ENCODE data around the gene DYDC2. TPM values are rescaled to one million over a fixed set of nuclear protein-coding genes. Genes with fewer than 3 reads are reported as not detected.

The DYDC2 gene
- total RNA-seq = under 0.01 TPM in 1 of 2 replicates, not detected in the other

GRCh38 chr10:80356563-80356988 is at the start of gene DYDC2, which contains the start of gene DYDC1:
TSS of gene DYDC2 (plus strand) at chr10:80356781. CDS start at chr10:80362444, 5,663 bp downstream.
TSS of gene DYDC1 (minus strand) at chr10:80356755. CDS start at chr10:80352601, 4,154 bp downstream.

GRCh38 chr10:80408242-80409101 is 51.9 kb downstream of the DYDC2 start, which contains the start of gene PRXL2A:
TSS of gene PRXL2A (plus strand) at chr10:80408551. CDS start at chr10:80420468, 11,917 bp downstream.

Other genes starting within 250 kb of the DYDC2 start
- gene PLAC9, start 224.1 kb upstream of the DYDC2 start, total RNA-seq = 49.6 and 60.6 TPM in 2 replicates
- 72.4 and 72.8 TPM in 2 replicates for gene ANXA11, start 151.2 kb upstream of the DYDC2 start, total RNA-seq
- gene MAT1A, start 67.1 kb upstream of the DYDC2 start, total RNA-seq = not detected in 2 replicates
- gene DYDC1, start within 50 bp of the DYDC2 start, total RNA-seq = not detected in 2 replicates
- 0.32 and 0.77 TPM in 2 replicates for gene PRXL2A, start 51.8 kb downstream of the DYDC2 start, total RNA-seq
- gene TSPAN14, start 97.5 kb downstream of the DYDC2 start, total RNA-seq = 7.4 and 12.5 TPM in 2 replicates
- gene SH2D4B, start 181.1 kb downstream of the DYDC2 start, total RNA-seq = under 0.01 TPM in 1 of 2 replicates, not detected in the other